ENCODE data around the gene BLMH.

DNA sequence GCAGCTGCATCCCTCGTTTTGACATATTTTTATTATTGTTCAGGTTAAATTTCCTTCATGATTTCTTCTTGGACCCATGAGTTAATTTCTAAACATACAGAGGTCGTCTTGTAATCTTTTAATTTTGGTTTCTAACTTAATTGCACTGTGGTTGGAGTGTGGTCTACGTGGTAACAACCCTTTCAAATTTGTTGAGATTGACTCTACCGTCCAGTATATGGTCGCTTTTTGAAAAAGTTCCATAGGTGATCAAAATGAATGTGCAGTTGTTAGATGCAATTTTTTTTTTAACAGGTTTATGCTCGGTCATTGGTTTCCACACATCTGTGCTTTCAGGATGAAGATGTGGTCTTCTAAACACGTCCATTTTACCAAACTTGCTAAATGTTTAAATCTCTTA is 45.3 kb downstream of the BLMH start:
- no peak for TF ChIP-seq GATA2 (CRISPR knock-in tag; IDR thresholded peaks at IDR 0.05)
- TF ChIP-seq ELF1 (IDR thresholded peaks at IDR 0.05) = no peak
- no peak for TF ChIP-seq POLR2AphosphoS5 (IDR thresholded peaks at IDR 0.05; ENCODE audit: low read depth, low read length)
- TF ChIP-seq, protein P1, sequence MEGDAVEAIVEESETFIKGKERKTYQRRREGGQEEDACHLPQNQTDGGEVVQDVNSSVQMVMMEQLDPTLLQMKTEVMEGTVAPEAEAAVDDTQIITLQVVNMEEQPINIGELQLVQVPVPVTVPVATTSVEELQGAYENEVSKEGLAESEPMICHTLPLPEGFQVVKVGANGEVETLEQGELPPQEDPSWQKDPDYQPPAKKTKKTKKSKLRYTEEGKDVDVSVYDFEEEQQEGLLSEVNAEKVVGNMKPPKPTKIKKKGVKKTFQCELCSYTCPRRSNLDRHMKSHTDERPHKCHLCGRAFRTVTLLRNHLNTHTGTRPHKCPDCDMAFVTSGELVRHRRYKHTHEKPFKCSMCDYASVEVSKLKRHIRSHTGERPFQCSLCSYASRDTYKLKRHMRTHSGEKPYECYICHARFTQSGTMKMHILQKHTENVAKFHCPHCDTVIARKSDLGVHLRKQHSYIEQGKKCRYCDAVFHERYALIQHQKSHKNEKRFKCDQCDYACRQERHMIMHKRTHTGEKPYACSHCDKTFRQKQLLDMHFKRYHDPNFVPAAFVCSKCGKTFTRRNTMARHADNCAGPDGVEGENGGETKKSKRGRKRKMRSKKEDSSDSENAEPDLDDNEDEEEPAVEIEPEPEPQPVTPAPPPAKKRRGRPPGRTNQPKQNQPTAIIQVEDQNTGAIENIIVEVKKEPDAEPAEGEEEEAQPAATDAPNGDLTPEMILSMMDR (IDR thresholded peaks at IDR 0.05) = no peak
- no peak for TF ChIP-seq EP300 (IDR thresholded peaks at IDR 0.05; ENCODE audit: borderline replicate concordance in 1 of 2, low read depth in 1 of 2, low read length in 1 of 2)
- TF ChIP-seq JUND (IDR thresholded peaks at IDR 0.05) = no peak
